GM18499 (cell line): ENCODE results near the gene GINS2.
A peak's percentile ranks its signal among the peaks of the same experiment; 100 is the strongest.

Experiments
- ATAC-seq: cut with Tn5 transposase; IDR thresholded peaks from one replicate; pipeline ENCODE4 v1.9.1; 2021; ENCODE audit warnings: moderate number of reproducible peaks; ENCODE audit not compliant: insufficient read depth, unreplicated experiment

The GINS2 gene

GRCh38 chr16:85688586-85689284 lies at the start of gene GINS2:
TSS of gene GINS2 (minus strand) at chr16:85688954. CDS start at chr16:85688898, 56 bp downstream.
- peak; percentile 56 for ATAC-seq

GRCh38 chr16:85736921-85737320 lies 48.2 kb upstream of the GINS2 start:
- ATAC-seq: no peak

DNA sequence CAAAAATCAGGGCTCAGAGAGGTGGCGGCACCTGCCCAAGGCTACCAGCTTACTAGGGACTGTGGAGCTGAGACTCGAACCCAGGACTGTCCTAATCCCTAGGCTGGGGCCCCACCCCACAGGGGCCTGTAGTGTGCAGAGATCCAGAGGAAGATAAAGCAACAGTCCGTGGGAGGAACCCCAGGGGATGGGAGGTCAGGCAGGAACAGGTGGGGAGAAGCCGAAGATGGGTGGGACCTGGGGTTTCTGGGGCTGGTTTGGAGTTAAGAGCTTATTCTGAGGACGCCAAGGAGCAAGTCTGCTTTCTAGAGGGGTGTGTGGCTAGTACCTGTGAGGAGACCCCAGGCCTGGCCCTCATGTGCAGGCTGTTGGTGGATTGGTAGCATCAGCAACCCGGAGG lies 47.2 kb upstream of the GINS2 start:
- ATAC-seq: no peak

DNA sequence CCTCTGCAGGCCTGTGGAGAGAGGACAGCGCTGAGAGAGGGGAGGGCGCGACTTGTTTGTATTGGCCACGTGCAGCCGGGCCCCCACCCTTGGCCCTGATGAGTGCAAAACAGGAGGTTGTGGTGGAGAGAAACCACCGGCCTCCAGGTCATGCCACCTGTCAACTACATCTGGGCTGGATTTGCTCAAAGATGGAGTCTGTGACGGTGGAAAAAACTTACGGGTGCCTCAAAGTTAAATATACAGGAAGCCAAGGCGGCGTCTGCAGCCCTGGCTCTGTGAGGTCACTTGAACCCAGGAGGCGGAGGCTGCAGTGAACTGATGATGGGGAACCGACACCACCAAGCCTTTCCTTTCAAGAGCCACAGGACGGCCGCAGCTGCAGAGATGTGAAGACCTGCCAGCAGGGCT lies 46.5 kb upstream of the GINS2 start:
- ATAC-seq: no peak

DNA sequence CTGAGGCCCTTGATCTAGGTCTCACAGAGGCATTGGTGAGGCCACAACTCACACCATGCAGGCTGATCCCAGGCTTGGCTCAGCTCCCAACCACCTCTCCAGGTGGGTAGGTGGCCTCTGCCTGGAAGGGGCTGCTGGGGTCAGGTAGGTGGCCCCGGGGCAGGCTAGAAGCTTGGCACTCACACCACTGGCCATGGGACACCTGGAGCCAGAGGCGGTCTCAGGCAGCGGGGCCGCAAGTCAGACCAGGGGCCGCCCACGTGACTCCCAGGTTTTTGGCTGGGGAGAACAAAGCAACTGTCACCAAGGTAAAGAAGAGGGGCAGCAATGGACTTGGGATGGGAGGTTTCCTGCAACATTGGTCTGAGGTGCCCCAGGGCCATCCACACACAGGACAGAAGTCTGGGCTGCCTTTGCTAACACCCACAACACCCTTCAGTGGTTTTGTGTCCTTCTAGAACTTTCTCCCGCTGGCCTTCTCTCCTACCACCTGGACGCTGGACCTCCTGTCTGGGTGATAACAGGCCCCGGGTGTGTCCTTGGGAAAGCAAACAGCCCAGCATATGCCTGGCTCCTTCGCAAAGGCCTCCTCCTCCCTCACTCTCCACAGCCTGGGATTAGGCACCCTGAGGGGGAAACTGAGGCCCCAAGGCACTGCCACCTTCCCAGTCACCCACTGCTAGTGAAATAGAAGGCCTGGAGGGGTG lies 45.7 kb upstream of the GINS2 start:
- no peak for ATAC-seq

DNA sequence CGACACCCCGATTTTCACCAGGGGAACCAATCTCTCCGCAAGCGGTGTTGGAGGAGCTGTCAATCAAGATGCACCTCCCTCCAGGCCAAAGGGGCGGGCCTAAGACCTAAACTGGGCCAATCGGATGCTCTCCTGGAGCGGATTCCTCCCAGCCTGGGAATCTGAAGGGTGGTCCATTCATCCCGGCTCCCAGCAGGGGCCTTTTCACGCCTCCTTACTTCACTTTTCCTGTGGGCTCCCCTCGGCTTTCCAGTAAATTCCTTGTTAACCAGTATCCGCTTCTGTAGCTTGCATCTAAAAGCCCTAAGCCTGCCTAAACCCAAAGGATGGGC lies 45.1 kb upstream of the GINS2 start:
- no peak for ATAC-seq

GRCh38 chr16:85733155-85733838 lies 44.5 kb upstream of the GINS2 start:
- no peak for ATAC-seq

DNA sequence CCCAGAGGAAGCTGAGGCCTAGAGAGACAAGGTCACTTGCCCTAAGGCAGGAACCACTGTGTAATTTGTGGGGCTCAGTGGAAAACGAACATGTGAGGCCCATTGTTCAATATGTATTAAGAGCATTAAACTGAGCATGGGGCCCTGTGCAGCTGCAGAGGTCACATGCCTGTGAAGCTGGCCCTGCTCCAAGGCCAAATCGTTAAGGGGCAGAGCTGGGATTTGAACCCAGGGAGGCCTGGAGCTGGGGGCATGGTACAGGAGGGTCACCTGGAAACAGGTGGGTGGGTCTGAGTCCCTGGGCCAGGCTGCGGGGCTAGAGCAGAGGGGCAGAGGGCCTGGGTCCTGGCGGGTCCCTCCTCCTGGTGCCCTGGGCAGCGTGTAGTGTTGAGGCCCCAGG lies 42.4 kb upstream of the GINS2 start:
- ATAC-seq: no peak

GRCh38 chr16:85730186-85730465 lies 41.4 kb upstream of the GINS2 start:
- no peak for ATAC-seq

GRCh38 chr16:85729452-85730185 lies 40.9 kb upstream of the GINS2 start:
- ATAC-seq: no peak

DNA sequence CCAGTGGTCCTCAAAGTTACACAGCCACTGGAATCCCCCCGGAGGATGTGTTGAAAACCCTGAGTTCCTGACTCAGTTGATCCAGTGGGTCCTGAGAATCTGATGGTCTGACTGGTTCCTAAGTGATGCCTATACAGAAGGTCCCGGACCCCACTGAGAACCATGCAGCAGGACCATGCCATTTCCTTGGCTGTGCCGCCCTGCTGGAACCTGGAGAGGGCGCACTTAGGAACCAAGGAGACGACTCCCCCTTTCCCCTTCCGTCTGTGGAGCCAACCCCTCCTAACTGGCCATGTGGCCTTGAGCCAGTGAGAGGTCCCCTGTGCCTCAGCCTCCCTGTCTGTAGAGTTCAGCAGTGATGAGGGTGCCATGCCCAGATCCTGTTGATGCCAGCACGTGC lies 40.1 kb upstream of the GINS2 start:
- no peak for ATAC-seq

- no peak for ATAC-seq
Observed at GRCh38 chr16:85724936-85725335, 36.2 kb upstream of the GINS2 start.

GRCh38 chr16:85724126-85724879 lies 35.5 kb upstream of the GINS2 start:
- ATAC-seq: no peak

- ATAC-seq: no peak
Observed at GRCh38 chr16:85722128-85722893, 33.6 kb upstream of the GINS2 start.

- ATAC-seq: no peak
Observed at GRCh38 chr16:85720302-85720637, 31.5 kb upstream of the GINS2 start.

DNA sequence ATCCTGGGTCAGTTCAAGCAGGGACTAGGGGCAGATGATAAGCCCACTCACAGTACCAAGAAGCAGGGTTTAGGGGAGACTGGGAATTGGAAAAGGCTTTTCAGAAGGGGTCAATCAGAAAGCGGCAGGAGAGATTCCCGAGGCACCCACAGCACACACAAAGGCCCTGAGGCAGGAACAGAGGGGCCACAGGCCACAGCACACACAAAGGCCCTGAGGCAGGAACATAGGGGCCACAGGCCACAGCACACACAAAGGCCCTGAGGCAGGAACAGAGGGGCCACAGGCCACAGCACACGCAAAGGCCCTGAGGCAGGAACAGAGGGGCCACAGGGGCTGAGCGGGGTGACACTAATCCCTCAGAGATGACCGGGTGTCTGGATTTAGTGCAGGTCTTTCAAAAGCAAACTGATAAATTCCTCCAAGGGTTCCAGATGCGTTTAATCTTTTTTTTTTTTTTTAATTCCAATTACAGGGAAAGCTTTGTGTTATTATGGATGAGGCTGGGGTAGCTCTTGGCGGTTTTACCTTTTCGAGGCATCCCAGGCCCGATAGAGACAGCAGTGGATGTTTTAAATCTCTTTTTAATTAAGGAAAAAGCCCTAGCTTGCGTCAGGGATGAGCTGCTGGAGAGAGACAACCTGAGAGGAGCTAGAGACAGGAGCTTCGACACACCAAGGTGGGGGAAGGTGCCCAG lies 31.0 kb upstream of the GINS2 start:
- no peak for ATAC-seq

DNA sequence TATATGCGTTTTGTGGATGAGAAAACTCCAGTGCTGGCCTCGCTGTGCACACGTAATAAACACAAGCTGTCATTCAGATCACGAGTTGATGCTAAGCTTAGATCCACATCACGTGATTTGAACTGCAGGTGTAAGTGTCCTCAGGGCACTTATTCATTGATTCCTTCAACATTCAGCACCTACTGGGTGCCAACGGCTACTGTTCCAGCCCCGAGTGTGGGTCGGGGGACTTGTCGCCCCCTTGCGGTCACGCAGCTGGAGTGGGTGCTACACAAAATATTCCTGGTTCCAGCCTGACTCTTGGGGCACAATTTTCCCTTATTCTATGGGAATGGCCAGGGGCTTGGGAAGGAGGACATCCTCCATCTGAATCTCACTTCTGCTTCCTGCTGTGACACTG lies 29.9 kb upstream of the GINS2 start:
- no peak for ATAC-seq

DNA sequence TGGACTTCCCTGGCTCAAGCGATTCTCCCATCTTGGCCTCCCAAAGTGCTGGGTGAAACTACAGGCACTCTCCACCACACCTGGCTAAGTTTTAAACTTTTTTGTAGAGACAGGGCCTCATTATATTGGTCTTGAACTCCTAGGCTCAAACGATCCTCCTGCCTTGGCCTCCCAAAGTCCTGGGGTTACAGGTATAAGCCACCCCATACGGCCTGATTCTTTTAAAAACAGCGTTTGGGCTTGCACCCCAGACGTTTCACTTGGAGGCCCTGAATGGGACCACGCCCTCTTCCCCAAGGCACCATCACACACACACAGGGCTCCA lies 29.4 kb upstream of the GINS2 start:
- no peak for ATAC-seq

DNA sequence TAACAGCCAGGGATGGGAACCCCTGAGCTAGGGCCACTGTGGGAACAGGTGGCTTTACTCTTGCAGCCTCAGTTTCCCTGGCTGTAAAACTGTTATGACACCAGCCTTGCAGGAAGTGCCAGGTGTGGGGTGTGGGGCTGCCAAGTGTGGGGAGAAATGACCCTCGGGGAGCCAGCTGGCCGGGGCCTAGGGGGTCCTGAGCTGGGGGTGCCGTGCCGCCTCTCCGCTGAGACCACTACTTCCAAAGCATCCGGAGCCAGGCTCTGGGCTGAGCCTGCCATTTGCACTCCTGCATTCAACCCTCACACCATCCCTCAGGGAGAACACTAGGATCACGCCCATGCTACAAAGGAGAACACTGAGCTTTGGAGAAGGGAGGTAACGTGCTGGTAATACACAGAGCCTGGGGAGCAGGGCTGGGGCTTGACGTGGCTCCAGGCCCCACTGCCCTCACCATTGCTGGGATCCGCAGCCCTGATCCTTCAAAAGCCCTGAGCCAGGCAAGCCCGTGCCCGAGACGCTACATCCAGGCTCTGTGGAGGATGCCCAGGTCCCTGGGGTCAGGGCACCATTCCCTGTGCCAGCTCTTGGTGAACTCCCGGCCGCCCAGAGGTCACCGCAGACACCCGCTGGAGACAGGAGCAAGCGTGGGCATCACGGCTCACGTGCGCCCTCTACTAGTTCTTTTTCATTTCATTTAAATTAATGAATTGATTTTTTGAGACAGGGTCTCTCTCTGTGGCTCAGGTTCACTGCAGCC lies 28.8 kb upstream of the GINS2 start:
- ATAC-seq: no peak
